Middle frontal gyrus (tissue), 1 donor: ENCODE data around the gene DOCK9.
"Not testable (repeated sequence)": the region's sequence is repeated elsewhere in the genome, so short reads cannot be mapped to it uniquely, and the experiment has no call there.

Experiments
- DNase-seq: peaks from one replicate; pipeline ENCODE4 v3.0.0-alpha.2; 2015; ENCODE audit warnings: low spot score; ENCODE audit errors: extremely low spot score

The DOCK9 gene

DNA sequence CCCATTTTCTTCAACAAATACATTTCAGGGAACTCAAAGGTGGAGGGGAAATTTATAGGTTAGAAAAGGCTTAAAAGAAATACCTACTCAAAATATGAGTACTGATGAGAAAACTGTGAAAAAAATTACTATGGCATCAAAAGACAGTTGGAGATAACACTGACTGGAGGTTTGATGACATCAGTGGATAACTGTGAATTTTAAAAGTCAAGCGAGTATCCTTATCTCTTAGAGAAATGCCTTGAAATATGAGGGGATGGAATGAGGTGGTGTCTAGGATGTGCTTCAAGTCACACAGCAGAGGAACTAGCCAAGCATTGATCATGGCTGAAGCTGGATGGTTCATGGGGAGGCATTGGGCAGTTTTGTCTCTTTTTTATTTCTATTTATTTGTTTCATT is 198.2 kb downstream of the DOCK9 start:
- no peak for DNase-seq

DNA sequence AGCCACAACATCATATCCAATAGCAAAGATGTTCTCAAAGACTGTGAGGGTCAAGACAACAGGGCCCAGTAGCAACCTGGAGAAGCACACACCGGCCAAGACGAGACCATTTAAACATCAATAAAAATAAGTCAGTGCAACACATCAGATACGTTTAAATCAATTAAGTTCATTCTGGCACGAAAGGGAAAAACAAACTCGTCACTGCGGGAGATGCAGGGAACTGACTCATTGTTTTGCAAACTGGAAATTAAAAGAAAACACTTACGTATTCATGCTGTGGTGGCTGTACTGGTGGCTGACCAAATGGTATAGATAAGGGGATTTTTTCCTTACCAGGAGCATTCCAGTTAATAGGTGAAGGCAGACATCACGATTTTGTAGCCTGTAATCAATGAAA is 199.1 kb downstream of the DOCK9 start:
- DNase-seq: no peak

DNA sequence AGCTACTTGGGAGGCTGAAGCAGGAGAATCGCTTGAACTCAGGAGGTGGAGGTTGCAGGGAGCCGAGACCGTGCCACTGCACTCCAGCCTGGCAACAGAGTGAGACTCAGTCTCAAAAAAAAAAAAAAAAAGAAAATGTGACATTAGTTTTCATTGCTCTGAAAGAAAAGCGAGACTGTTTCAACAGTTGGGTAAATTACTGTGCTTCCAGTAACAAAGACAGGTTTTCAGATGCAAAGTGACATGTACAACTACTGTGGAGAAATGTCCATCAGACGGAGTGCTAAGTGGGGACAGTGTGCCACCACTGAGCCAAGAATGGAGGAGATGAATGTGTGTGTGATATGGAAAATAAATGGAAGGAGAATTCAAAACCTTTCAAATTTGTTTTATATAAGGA is 201.2 kb downstream of the DOCK9 start:
- DNase-seq: no peak

DNA sequence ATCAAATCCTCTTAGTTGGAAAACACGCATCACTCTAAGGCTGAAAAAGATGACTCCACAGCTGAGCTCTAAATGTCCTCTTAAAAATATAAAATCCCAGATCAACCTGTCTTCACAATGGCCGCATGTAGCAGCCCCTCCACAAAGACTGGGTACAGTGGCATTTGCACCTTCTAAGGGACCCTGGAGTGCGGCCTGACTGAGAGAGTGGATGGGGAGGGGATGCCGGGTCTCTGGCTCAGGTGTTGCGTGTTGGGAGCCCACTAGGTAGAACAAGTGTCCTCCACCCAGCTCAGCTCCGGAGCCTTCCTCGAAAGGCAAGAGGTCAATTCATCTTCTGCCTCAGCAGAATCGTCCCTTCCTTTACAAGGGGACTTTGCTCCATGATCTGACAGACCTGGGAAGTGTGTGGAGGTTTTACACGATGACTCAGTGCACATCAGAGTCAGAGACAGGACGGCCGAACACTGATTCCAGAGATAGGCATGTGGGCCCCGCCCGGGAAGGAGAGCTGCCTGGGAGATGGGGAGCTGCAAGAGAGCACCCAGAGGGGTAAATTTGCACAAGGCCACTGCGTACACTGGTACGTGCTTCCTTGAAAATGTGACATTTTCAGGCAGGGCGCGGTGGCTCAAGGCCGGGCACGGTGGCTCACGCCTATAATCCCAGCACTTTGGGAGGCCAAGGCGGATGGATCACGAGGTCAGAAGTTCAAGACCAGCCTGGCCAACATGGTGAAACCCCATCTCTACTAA is 201.8 kb downstream of the DOCK9 start:
- no peak for DNase-seq

DNA sequence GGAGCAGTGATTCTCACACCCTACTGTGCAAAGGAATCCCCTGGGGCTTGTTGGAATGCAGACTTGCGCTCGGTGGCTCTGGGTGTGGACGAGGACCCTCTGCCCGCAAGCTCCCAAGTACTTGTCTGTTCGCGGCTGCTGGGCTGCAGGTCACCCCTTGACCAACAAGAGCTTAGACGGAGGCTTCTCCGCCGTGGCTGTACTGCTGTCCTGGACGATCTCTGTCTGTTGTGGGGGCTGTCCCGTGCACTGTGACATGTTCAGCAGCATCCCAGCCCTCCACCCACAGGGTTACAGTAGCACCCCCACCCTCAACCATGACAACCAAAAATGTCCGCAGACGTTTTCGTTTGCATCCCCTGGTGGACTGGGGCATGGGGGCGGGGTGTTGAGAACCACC is 202.5 kb downstream of the DOCK9 start:
- DNase-seq: no peak

DNA sequence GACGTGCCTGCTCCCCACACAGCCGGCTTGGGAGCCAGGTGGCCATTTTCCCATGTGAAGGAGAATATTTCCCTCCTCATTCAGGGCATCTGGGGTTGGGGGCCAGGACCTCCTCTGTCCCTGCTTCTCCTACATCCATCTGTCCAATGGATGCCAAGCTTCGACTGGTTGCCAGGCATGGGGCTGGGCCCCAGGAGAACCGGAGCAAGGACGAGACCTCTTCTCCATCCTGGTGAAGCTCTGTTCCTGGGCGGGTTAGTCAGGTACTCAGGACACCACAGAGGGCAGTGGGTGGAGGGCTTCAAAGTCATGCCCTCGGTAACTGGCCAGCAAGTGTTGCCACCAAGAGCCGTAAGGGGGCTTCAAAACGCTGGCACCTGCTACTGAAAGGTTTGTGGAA is 203.1 kb downstream of the DOCK9 start:
- DNase-seq: no peak

DNA sequence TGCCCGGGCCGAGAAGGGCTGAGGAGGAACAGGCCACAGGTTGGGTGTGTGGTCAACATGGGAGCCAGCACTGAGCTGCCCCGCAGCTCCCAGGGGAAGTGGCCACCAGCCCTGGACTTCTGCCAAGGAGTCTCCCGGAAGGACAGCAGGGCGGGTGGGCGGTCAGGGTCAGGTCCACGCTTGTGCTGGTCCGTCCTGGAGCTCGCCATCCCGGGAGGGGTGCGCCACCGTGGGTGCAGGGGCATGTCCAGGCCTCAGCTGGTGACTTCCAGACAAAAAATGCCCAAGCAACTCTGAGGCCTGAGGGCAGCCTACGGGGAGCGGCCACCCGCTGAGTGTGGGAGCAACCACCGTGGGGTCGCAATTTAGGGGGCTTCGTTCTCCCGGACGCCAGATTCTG is 203.9 kb downstream of the DOCK9 start:
- DNase-seq: no peak

DNA sequence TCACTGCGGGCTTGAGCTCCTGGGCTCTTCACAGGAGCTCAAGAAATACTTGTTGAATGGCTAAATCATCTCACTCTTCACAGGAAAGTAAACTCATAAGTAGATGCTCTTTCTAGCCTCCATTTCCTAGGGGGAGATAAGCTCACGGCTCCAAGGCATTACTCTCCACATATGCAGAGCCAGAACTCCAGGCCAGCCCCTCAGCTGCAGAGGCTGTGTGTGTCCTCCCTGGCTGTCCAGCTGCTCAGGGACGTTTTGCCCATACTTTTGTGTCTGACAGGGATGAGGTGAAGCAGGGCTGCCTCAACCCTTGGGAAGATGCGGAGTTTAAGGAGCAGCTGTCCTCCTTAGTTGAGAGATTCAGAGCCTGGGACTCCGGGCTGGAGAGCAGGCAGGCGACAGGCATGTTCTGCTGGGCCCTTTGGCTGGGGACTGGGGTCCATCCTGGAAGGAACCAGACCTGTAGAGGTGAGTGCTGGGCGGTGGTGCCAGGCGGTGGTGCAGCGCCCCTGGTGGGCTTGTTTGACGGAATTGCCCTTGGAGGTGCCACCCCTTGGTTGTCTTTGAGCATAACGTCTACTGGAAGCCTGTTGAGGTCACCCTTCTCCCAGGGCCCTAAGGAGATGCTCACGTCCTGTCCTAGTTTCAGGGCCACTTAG is 204.9 kb downstream of the DOCK9 start:
- no peak for DNase-seq

DNA sequence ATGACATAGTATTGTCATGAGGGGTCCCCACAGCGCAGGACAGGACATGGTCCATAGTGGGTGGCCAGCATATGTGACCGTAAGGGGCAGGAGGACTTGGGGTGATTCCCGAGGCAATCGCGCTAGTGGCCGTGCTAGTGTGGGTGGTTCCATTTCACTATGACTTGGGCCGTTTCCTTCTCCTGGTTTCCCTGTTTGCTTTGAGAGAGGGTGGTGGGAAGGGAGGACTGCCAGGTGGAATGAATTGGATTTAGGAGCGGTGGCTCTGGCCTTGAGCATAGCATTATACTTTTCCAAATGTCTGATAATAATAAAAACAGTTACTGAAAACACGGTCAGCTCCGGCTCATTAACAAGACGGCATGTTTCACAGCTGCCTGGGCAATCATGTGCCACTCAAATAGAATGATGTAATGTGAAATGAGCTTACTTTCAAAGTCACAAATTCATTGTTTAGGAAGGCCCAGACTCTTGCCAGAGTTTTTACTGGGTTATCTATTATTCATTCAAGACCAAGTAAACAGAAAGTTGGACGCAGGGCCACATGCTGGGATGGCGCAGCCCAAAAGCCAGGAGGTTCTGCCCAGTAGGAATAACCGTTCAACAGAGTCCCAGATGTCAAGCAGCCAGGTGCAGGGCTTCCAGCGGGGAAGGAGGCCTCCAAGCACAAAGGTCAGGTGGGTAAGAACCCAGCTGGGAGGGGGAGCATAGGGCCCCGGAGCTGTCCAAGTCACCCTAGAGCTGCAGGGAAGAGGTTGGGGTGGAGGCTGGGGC is 205.8 kb downstream of the DOCK9 start:
- DNase-seq: no peak

DNA sequence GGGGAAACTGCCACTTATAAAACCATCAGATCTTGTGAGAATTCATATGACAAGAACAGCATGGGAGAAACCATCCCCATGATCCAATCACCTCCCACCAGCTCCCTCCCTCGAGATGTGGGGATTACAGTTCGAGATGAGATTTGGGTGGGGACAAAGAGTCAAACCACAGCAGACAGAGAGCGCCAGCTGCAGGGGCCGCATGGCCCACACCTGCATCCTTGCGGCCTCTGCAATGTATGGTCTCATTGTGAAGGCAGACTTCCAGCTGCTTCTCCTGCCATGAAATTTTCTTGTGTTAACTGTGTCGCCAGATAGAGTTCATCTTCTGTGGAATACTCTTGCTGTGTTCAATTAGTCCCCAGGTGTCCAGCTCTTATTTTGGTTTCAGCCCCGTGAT is 208.1 kb downstream of the DOCK9 start:
- DNase-seq: no peak

DNA sequence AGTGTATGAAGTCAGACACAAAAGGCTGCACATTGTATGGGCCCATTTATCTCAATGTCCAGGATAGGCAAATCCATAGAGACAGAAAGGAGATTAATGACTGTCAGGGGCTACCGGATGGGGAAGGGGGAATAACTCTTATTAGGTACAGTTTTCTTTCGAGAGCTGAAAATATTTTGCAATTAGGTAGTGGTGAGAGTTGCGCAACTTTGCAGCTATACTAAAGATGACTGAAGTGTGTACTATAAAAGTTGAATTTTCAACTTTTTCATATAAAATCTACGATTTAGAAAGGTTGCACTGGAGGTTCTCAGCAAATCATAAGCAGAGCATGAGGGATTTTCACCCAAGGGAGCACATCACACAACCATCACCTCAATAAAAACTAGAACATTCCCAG is 209.3 kb downstream of the DOCK9 start:
- no peak for DNase-seq

DNA sequence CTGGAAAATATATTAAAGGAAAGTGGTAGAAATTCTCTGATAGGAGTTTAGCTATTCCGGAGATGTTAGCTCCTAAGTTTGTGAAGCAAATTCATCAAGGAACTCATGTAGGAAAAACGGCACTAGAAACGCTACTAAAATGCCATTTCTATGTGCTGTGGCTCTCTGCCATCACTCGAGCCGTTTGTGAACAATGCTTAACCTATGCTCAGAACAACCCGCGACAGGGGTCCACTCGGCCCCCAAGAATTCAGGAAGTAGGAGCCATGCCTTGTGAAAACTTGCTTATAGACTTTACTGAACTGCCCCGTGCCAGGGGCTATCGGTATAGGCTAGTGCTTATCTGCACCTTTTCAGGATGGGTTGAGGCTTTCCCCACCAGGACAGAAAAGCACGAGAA is 211.2 kb downstream of the DOCK9 start:
- DNase-seq: no peak

DNA sequence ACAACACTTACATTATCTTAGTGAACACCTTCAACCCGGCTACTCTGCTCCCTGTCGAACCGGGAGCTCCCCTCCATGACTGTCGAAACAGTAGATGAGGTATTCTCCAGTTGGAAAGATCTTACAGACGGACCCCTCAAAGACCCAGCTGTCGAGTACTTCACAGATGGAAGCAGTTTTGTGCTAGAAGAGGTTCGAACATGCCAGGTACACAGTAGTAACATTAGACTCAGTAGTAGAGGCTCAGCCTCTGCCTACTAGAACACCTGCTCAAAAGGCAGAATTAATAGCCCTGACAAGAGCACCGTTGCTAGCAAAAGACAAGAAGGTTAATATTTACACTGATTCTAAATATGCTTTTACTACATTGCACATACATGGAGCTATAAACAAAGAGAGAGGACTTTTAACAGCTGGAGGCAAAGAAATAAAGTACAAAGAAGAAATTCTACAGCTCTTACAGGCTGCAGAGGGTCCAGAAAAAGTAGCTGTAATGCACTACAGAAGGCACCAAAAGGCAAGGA is 211.8 kb downstream of the DOCK9 start:
- DNase-seq: no peak

DNA sequence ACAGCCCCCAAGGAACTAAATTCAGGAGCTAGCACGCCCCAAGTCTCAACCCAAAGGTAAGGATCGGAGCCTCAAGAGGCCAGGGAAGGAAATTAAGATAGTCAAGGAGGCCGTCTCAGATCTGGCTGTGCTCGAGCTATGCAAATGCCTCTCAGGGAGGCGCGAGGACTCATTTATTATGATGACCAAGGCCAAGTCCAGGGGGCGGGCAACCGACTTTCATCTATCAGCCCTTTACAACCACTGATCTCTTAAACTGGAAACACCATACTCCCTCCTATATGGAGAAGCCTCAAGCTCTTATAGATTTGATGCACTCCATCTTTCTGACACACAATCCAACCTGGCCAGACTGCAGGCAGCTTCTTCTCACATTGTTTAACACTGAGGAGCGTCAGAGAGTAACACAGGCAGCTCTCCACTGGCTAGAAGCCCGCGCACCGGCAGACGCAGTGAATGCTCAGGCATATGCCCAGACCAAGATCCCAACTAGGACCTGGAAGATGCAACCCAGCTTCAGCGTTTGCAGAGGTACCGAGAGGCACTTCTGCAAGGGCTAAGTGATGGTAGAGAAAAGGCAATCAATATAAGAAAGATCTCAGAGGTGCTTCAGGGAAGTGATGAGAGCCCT is 215.8 kb downstream of the DOCK9 start:
- no peak for DNase-seq

DNA sequence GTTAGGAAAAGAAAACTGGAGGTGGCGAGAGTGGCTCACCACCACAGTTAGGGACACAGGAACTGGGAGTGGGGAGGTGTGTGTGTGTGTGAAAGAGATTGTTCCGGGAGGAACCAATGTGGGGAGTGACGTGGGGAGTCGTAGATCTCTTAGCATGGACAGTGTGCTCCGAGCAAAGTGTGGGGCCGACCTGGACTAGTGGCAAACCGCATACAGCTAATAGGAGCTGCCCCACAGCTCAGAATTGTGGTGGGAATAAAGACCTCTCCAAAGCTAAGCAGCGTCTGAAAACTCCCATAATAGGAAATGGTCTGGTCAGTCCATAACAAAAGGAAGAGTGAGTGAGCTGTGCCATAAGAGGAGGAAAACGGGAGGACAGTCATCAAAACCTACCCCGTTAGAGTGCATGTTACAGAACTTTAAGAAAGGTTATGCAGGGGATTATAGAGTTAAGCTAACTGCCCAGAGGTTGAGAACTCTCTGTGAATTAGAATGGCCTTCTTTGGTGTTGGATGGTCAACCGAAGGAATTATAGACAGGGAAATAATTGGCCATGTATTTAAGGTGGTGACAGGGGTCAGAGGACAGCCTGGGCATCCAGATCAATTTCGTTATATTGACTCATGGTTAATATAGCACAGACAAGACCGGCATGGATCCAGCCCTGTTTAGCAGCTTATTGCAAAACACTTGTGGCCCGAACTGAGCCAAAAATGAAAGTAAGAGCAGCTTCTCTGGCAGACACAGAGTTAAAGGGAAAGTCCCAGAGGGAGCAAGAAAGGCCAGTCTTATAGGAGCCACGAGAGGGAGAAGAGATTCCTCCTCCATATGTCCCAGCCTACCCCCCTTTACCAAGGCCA is 216.5 kb downstream of the DOCK9 start:
- DNase-seq: no peak

DNA sequence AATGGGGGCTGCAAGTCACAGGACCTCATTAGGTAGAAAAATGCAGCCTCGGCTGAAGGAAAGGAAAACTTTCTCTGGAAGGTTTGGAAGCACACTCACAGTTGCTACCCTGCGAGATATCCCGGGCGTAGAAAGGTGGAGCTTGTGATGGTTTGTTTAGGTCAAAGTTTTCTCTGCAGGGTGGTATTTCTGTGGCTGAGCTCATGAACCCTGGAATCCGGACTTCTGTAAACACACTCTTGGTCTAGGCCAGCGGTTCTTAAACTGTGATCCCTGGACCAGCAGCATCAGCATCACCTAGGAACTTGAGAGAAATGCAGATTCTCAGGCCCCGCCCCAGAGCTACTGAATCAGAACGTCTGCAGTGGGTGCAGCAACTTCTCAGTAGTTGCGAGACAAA is 222.1 kb downstream of the DOCK9 start:
- DNase-seq: no peak

DNA sequence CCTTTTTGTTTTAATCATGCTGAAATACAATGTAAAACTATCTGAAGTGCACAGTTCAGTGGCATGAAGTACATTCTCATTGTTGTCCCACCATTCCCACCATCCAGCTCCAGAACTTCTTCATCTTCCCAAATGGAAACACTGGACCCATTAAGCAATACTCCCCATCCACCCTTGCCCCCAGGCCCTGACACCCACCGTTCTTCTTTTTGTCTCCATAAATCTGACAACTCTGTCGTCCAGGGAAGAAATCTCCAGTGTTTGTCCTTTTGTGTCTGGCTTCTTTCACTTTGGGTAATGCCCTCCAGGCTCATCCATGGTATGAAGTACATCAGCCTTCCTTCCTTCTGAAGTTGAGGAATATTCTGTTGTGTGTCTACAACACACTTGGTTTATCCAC is 222.7 kb downstream of the DOCK9 start:
- DNase-seq: no peak

DNA sequence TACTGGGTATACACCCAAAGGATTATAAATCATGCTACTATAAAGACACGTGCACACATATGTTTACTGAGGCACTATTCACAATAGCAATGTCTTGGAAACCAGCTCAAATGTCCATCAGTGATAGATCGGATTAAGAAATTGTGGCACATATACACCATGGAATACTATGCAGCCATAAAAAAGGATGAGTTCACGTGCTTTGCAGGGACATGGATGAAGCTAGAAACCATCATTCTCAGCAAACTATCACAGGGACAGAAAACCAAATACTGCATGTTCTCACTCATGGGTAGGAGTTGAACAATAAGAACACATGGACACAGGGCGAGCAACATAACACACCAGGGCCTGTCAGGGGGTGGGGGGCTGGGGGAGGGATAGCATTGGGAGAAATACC is 223.4 kb downstream of the DOCK9 start:
- DNase-seq: not testable (repeated sequence)

DNA sequence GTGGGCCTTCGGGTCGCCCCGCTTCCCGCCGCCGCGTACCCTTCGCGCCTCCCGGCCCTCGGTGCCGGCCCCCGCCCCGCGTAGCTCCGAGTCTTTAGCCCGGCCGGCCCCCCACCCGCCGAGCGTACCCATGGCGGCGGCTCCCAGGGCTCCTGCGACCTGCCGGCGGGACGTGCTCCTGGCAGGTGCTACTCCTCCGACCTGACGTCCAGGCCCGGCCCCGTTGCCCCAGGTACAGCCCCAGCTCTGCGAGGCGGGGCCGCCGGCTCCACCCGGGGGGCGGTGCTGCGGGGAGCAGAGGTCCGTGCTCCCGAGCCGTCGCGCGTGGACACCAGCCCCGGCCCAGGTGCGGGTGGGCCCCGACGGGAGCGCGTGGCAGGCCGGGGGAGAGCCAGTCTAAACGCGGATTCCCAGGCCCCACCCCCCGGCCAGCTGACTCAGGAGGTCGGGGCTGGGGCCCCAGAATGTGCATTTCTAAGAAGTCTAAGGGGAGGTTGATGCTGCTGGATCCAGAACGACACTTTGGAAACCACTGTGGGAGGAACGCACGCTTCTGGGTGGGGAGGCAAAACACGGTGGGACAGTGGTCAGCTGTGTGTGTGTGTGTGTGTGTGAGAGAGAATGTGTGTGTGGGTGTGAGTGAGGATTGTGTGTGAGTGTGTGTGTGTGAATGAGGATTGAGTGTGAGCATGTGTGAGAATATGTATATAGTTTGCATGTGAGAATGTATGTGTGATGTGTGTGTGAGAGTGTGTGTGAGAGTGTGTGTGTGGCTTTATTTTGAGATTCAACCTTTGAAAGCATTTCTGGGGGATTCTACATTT is 225.2 kb downstream of the DOCK9 start, which contains the start of gene SLC15A1:
TSS of gene SLC15A1 (minus strand) at position 206 of the 824 bp plus-strand sequence. CDS start at position 132, 74 bp downstream.
- DNase-seq: no peak
